ENCODE results near the gene RAB11FIP4. TPM values are rescaled to one million over a fixed set of nuclear protein-coding genes. Genes with fewer than 3 reads are reported as not detected.

Gene RAB11FIP4
- total RNA-seq, 4 donors from 2014 or later: 9.9 to 23.6 (median 16.1) TPM

GRCh38 chr17:31559584-31560501 is 168.4 kb downstream of the RAB11FIP4 start:
- DNase-seq: no peak
- WGBS, 2 donors: 17 to 22% methylated on average over 1 to 14 of the region's 91 CpGs
- peak overlapping the region; percentile 91 to 93 (median 92) for H3K27ac ChIP-seq
- no peak for TF ChIP-seq POLR2A (IDR thresholded peaks at IDR 0.05)
- TF ChIP-seq, protein P1, sequence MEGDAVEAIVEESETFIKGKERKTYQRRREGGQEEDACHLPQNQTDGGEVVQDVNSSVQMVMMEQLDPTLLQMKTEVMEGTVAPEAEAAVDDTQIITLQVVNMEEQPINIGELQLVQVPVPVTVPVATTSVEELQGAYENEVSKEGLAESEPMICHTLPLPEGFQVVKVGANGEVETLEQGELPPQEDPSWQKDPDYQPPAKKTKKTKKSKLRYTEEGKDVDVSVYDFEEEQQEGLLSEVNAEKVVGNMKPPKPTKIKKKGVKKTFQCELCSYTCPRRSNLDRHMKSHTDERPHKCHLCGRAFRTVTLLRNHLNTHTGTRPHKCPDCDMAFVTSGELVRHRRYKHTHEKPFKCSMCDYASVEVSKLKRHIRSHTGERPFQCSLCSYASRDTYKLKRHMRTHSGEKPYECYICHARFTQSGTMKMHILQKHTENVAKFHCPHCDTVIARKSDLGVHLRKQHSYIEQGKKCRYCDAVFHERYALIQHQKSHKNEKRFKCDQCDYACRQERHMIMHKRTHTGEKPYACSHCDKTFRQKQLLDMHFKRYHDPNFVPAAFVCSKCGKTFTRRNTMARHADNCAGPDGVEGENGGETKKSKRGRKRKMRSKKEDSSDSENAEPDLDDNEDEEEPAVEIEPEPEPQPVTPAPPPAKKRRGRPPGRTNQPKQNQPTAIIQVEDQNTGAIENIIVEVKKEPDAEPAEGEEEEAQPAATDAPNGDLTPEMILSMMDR (IDR thresholded peaks at IDR 0.05): no peak
- no peaks in the 10 kb centered on the region for H3K9me3 ChIP-seq
- peaks cover 0 to 5% (median 0%) of the 10 kb centered on the region in 3 donors for H3K36me3 ChIP-seq
- intact Hi-C loops (cut with DNase I): loop anchor here (5.0 kb wide), 1 partner anchor 282 kb away; no protein-coding TSS in a partner anchor
- peaks cover 29 to 61% (median 39%) of the 10 kb centered on the region in 3 donors for H3K4me1 ChIP-seq
- H3K27me3 ChIP-seq: no peaks in the 10 kb centered on the region
- peak overlapping the region; percentile 66 to 91 (median 70) for H3K4me3 ChIP-seq

GRCh38 chr17:31560616-31561235 is 169.3 kb downstream of the RAB11FIP4 start:
- Histone ChIP-seq H3K27ac (peak overlapping the region; percentile 91 to 93 (median 92)), H3K4me1 (peaks cover 38 to 70% (median 48%) of the 10 kb centered on the region in 3 donors), H3K36me3 (peaks cover 0 to 5% (median 0%) of the 10 kb centered on the region in 3 donors), H3K9me3 (no peaks in the 10 kb centered on the region), H3K27me3 (no peaks in the 10 kb centered on the region), H3K4me3 (peak overlapping the region; percentile 66 to 91 (median 70))
- TF ChIP-seq, protein P1 (IDR thresholded peaks at IDR 0.05): no peak
- TF ChIP-seq POLR2A (IDR thresholded peaks at IDR 0.05): no peak
- intact Hi-C loops (cut with DNase I): no loop called here
- 23 to 46% methylated on average over 7 to 9 of the region's 10 CpGs for WGBS, 2 donors
- no peak for DNase-seq

GRCh38 chr17:31561469-31562375 is 170.2 kb downstream of the RAB11FIP4 start:
- intact Hi-C loops (cut with DNase I): no loop called here
- 26 to 35% methylated on average over 8 to 9 of the region's 9 CpGs for WGBS, 2 donors
- peak overlapping the region in 3 of 4 donors; percentile 66 to 91 (median 67) for H3K4me3 ChIP-seq

GRCh38 chr17:31562376-31562840 is 170.9 kb downstream of the RAB11FIP4 start:
- intact Hi-C loops (cut with DNase I): no loop called here
- TF ChIP-seq, protein P1 (IDR thresholded peaks at IDR 0.05): no peak
- no peak for TF ChIP-seq POLR2A (IDR thresholded peaks at IDR 0.05)
- DNase-seq: no peak
- no peaks in the 10 kb centered on the region for H3K27me3 ChIP-seq
- peaks cover 49 to 87% (median 60%) of the 10 kb centered on the region in 3 donors for H3K4me1 ChIP-seq
- no peaks in the 10 kb centered on the region for H3K9me3 ChIP-seq
- no peak overlapping the region for H3K4me3 ChIP-seq
- peak overlapping the region in 2 of 4 donors; percentile 47 to 93 for H3K27ac ChIP-seq
- WGBS, 2 donors: 76 to 87% methylated on average over 5 to 6 of the region's 8 CpGs
- H3K36me3 ChIP-seq: peaks cover 0 to 5% (median 0%) of the 10 kb centered on the region in 3 donors

More at GRCh38 chr17:31561469-31562375, 170.2 kb downstream of the RAB11FIP4 start:
- TF ChIP-seq, protein P1 (IDR thresholded peaks at IDR 0.05): no peak
- no peak for TF ChIP-seq POLR2A (IDR thresholded peaks at IDR 0.05)
- Histone ChIP-seq H3K4me1 (peaks cover 45 to 80% (median 58%) of the 10 kb centered on the region in 3 donors), H3K27me3 (no peaks in the 10 kb centered on the region), H3K36me3 (peaks cover 0 to 5% (median 0%) of the 10 kb centered on the region in 3 donors), H3K9me3 (no peaks in the 10 kb centered on the region), H3K27ac (peak overlapping the region; percentile 35 to 93 (median 92))
- no peak for DNase-seq
